Inferior parietal cortex (tissue), 1 donor: ENCODE measurements around the gene TMEM270.
A peak's percentile ranks its signal among the peaks of the same experiment; 100 is the strongest.
"Not testable (repeated sequence)": the region's sequence is repeated elsewhere in the genome, so short reads cannot be mapped to it uniquely, and the experiment has no call there.

Experiments used
- DNase-seq: peaks from one replicate; pipeline ENCODE4 v3.0.0-alpha.2; 2016; ENCODE audit errors: extremely low spot score

TMEM270 gene

DNA sequence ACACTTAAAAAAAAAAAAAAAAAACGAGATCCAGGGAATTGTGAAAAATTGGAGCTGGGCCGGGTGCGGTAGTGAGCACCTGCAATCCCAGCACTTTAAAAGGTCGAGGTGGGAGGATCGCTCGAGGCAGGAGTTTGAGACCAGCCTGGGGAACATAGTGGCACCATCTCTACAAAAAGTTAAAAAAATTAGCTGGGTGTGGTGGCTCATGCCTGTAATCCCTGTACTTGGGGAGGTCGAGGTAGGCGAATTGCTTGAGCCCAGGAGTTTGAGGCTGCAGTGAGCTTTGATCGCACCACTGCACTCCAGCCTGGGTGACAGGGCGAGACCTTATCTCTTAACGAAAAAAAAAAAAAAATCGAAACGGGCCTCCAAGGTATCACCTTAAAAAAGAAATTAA is 28.2 kb upstream of the TMEM270 start:
- no peak for DNase-seq

DNA sequence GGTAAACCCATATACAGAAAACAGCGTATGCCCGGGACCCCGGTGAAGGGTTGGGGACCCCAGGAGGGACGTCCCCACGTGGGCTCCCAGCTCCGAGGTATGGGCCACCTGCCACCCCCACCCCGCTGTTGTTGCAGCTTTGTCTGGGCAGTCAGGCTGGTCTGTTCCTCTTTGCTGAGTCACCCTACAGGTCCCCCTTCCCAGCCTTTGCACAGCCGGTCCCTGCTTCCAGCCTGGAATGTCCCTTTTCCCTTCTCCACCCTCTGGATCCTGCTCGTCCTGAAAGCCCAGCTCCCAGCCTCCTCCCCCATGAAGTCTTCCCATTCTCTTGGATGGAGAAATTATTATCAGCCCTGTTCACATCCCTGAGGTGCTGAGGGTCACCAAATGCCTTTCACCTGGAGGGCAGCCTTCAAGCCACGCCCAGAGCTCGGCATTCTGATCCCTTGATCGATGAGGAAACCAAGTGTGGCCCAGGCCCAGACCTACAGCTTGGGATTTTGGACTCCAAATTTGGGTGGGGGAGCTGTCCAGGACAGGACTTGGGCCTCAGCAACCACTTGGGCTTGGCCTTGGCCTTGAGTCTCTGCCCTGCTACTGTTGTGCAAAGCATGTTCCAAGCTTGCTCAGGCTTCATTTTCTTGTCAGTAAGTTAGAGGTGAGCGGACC is 27.6 kb upstream of the TMEM270 start:
- DNase-seq = no peak

DNA sequence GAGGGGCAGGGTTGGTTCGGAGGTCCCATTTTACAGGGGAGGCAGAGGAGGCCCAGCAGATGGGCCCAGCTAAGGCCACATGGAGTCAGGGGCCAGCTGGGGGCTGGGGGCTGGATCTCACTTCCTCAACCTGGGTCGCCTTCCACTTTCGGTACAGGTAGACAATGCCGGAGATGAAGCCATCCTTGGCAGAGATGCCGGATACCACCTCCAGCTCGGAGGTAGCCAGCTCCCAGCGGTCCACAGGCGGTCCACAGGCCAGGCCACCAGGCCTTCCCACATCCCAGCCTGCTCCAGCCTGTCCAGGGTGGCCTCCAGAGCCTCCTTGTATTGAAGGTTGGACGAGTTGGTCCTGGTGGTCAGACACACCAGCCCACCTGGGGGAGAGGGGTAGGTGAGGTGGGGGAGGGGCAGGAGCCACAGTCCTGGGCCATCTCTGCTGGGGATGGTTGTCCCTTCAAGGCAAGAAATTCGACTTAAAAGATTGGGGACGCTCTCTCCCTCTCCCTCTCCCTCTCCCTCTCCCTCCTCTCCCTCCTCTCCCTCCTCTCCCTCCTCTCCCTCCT is 26.2 kb upstream of the TMEM270 start:
- DNase-seq = no peak

DNA sequence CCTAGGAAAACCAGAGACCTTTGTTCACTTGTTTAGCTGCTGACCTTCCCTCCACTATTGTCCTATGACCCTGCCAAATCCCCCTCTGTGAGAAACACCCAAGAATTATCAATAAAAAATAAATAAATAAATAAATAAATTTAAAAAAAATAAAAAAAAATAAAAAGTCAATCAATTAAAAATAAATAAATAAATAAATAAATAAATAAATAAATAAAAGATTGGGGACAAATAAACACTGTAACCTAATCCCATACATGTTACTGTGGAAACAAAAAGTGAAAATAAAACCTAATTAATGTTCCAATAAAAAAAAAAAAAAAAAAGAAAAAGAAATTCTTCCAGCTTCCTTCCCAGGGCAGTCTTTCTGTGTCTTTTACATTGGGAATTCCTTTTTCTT is 23.8 kb upstream of the TMEM270 start:
- DNase-seq = not testable (repeated sequence)

- no peak for DNase-seq
Measured at GRCh38 chr7:73838642-73839041, 22.3 kb upstream of the TMEM270 start.

DNA sequence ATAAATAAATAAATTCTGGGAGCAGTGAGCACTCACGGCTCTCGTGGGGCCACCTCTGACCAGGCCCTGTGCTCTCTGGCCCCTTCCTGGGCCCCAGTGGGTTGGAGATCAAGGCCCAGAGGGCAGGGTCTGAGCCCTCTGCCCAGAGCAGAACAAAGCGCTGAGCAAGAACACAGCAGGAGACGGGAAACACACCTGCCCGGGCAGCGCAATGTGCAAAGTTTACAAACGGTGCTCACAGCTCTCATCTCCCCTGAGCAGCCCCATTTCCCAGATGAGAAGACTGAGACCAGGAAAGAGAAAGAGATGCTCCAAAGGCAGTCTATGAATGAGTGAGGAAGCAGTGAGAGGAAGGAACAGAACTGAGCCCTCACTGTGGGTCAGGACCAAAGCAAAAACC is 21.7 kb upstream of the TMEM270 start:
- no peak for DNase-seq

GRCh38 chr7:73839743-73840714 is 20.9 kb upstream of the TMEM270 start:
- DNase-seq = no peak

DNA sequence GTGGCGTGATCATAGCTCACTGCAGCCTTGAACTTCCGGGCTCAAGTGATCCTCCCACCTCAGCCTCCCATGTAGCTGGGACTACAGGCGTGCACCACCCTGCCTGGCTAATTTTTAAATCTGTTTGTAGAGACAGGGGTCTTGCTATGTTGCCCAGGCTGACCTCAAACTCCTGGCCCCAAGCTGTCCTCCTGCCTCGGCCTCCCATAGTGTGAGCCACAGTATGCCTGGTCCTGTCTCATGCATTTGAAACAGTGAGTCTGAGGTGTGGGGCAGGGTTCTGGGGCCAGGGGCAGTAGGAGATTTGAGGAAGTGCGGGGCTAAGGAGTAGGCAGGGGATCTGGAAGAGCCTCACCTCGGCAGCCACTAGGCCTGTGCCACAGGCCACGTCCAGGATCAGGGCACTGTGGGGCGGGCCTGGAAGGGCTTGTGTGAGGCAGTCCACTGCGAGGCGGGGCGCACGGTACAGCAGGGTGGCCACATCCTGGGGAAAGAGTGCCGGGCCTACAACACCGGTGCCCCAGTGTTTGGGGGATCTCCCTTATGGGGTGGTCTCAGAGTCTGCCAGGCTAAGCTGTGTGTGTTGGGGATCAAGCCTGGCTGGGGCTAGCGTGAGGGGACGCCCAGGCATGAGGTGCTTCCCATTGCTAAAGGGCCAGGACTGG is 20.1 kb upstream of the TMEM270 start:
- DNase-seq = no peak

- no peak for DNase-seq
Measured at GRCh38 chr7:73841689-73842066, 19.3 kb upstream of the TMEM270 start.

DNA sequence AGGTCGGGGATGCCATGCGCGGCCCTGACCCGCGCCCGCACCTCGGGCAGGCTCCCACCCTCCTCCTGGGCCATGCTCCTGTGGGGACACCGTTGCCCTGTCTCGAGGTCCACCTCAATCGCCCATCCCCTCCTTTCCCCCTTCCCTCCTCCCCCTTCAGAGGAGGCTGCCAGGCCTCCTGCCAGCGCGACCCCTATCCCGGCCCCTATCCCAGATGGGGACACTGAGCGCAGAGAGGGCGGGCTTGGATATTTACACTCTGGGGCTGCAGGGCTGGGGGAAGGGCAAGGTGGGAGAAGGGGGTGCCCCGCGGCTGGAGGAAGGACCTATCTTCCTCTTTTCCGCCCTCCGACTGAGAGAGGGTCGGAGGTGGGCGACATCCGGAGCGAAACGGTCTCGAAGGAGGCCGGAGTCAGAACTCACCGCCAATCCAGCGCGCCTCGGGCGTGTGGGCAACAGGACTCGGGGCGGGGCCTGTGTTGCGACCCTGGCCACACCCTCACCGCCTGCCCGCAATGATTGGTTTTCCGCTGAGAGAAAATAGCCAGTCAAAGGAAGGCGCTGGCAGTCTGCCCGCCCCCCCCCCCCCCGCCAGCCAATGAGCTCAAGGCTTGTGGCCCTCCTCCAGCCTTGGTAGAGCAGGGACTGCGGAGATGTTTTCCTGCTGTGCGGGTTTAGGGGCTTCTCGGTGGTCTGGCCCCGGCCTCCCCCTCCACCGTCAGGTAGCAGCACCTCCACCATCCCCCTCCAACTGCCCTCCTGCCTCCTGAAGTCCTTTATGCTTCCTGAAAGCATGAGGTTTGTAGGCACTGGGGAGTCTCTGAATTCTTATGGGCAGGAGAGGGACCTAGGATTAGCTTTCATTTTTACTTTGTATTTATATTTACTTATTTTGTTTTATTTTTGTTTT is 18.6 kb upstream of the TMEM270 start, which contains the start of gene METTL27:
Gene METTL27 (minus strand): TSS at position 450 of the 910 bp plus-strand sequence. CDS start 376 bp downstream, at position 74.
- peak; percentile 81 for DNase-seq

DNA sequence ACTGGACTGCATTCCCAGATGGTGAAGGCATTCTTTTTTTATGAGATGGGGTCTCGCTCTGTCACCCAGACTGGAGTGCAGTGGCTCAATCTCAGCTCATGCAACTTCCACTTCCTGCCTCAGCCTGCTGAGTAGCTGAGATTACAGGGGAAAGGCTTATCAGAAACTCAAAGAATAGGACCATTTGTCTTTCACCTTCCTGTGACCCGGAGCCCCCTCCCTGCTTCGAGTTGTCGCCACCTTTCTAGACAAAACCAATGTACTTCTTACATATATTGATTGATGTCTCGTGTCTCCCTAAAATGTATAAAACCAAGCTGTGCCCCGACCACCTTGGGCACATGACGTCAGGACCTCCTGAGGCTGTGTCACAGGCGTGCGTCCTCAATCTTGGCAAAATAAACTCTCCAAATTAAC is 16.8 kb upstream of the TMEM270 start:
- DNase-seq = no peak

DNA sequence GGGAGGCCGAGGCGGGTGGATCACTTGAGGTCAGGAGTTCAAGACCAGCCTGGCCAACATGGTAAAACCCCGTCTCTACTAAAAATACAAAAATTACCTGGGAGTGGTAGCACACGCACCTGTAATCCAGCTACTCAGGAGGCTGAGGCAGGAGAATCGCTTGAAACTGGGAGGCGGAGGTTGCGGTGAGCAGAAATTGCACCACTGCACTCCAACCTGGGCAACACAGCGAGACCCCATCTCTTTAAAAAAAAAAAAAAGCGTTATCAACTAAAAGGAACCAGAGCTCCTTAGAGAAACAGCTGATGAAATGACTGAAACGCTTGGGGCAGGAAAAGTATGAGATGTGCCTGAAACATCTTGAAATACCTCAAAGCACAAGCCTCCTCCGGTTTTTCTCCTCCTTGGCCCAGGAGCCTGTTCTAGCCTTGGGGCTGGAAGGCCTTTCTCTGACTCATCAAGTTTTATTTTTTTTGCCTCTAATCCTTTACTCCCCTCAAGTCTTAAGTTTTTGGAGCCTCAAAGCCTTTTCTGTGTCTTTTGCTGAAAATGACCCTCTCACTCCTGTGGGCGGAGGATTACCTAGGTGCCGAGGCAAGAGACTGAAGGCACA is 16.0 kb upstream of the TMEM270 start:
- no peak for DNase-seq

GRCh38 chr7:73845701-73846195 is 15.2 kb upstream of the TMEM270 start:
- DNase-seq = not testable (repeated sequence)

- no peak for DNase-seq
Measured at GRCh38 chr7:73847941-73848723, 12.8 kb upstream of the TMEM270 start.

- DNase-seq = no peak
Measured at GRCh38 chr7:73850781-73851207, 10.2 kb upstream of the TMEM270 start.

DNA sequence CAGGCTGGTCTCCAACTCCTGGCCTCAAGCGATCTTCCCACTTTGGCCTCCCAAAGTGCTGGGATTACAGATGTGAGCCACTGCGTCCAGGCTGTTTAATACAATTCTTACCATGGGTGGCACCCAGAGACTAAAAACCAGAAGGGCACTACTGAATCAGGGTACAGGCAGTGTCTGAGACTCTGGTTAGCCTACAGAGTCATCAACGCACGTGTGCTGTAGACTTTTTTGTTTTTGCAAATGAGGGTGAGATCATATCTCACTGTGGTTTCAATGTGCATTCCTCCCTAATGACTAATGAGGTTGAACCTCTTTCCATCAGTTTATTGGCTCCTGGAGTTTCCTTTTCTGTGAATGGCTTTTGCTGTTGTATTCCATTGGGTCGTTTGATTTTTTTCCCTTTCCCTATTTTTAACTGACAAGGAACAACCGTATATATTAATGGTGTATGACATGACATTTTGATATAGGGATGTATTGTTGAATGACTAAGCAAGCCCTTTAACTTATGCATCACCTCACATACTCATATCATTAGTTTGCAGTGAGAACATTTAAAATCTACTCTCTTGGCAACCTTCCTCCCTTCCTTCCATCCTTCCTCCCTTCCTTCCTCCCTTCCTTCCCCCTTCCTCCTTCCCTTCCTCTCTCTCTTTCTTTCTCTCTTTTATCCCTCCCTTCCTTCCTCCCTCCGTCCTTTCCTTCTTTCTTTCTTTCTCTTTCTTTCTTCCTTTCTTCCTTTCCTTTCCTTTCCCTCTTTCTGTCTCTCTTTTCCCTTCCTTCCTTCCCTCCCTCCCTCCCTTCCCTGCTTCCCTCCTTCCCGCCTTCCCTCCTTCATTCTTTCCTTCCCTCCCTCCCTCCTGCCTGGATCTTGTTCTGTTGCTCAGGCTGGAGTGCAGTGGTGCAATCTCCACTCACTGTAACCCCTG is 9.3 kb upstream of the TMEM270 start:
- DNase-seq = no peak

DNA sequence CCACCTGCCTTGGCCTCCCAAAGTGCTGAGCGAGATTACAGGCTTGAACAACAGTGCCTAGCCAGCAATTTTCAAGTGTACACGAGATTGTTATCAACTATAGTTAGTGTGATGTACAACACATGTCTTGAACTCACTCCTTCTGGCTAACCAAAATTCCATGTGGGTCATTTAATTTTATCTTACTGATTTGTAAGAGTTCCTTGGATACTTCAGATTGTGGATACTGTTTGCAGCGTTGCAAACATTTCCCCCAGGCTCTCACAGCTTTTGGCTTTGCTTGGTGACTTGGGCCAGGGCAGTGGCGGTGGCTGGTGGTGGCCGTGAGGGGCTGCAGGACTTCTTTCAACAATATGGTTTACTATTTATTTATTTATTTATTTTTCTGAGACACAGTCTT is 8.5 kb upstream of the TMEM270 start:
- DNase-seq = no peak

- no peak for DNase-seq
Measured at GRCh38 chr7:73856941-73857340, 4.0 kb upstream of the TMEM270 start.
